NB4 (cell line): ENCODE data around the gene CHD2.

Experiments
- DNase-seq: peaks from one replicate; pipeline ENCODE4 v3.0.0; 2010; ENCODE audit warnings: low read depth
- H3K4me3 ChIP-seq: one replicate; pipeline ENCODE4 v1.5.1; 2011; ENCODE audit warnings: mild to moderate bottlenecking, low read depth, low read length, moderate library complexity
- MAX ChIP-seq: IDR thresholded peaks from 2 replicates; pipeline ENCODE4 v1.6.1; 2011; ENCODE audit warnings: low read depth, low read length
- MYC ChIP-seq: IDR thresholded peaks from 2 replicates; pipeline ENCODE4 v1.6.1; 2011; ENCODE audit warnings: low read depth, low read length
- POLR2A ChIP-seq: IDR thresholded peaks from 2 replicates; pipeline ENCODE4 v1.6.1; 2011; ENCODE audit warnings: mild to moderate bottlenecking; ENCODE audit not compliant: insufficient read length; ENCODE audit errors: extremely low read depth
- TF ChIP-seq, protein P1 (sequence below): IDR thresholded peaks from one replicate; pipeline ENCODE4 v1.5.1; 2012; ENCODE audit warnings: low read depth, low read length

The CHD2 gene

DNA sequence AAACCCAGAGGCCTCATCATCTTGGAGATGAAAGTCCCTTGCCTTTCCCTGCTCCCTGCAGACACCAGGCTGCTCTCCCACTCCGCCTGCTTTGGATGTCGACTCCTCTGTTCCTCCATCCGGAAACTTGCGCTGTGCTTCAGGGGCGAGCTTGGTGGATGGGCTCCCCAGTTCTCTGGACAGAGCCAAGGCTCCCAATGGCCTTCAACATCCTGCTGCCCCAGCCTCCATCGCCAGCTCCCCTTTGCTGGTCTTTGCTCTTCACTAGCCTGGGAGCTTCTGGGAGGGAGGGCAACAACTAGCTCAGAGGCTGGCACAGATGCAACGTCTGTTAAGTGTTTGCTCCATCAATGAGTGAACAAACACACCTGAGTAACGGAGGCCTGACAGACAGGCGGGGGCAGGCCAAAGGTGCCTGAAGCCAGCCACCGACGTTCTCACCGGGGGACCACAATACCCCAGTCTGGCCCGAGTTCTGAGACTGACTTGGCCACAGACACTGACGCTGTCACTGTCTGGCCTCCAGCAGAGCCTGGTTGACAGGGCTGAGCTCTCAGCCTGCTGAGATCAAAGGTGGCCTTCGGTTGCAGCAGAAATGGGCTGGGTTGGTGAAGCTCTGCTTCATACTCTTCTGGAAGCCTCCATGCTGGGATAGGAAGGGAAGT is 149.9 kb downstream of the CHD2 start:
- DNase-seq, result no peak
- TF ChIP-seq POLR2A, result no peak
- TF ChIP-seq MYC, result no peak
- no peak overlapping the region for H3K4me3 ChIP-seq

DNA sequence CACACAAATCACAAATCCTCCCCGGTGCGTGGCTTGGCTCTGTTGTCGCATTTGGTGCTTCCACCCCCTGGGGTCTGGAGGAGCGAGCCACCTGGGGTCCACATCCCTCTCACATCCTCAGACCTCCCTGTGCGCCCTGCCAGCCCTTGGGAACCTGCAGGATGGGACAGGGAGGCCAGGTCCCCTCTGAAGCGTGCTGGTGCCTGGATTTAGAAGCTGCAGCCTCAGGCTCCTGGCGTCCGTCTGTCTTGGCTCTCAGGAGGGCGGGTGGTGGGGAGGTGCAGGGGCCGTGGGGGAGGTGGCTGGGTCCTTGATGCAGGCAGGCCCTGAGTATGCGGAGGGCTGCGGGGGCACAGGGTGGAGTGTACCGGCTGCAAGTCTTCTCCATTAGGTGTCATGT is 150.5 kb downstream of the CHD2 start:
- H3K4me3 ChIP-seq, result no peak overlapping the region
- DNase-seq, result no peak
- TF ChIP-seq POLR2A, result no peak
- TF ChIP-seq, protein P1, sequence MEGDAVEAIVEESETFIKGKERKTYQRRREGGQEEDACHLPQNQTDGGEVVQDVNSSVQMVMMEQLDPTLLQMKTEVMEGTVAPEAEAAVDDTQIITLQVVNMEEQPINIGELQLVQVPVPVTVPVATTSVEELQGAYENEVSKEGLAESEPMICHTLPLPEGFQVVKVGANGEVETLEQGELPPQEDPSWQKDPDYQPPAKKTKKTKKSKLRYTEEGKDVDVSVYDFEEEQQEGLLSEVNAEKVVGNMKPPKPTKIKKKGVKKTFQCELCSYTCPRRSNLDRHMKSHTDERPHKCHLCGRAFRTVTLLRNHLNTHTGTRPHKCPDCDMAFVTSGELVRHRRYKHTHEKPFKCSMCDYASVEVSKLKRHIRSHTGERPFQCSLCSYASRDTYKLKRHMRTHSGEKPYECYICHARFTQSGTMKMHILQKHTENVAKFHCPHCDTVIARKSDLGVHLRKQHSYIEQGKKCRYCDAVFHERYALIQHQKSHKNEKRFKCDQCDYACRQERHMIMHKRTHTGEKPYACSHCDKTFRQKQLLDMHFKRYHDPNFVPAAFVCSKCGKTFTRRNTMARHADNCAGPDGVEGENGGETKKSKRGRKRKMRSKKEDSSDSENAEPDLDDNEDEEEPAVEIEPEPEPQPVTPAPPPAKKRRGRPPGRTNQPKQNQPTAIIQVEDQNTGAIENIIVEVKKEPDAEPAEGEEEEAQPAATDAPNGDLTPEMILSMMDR, result no peak
- no peak for TF ChIP-seq MAX
- TF ChIP-seq MYC, result no peak

DNA sequence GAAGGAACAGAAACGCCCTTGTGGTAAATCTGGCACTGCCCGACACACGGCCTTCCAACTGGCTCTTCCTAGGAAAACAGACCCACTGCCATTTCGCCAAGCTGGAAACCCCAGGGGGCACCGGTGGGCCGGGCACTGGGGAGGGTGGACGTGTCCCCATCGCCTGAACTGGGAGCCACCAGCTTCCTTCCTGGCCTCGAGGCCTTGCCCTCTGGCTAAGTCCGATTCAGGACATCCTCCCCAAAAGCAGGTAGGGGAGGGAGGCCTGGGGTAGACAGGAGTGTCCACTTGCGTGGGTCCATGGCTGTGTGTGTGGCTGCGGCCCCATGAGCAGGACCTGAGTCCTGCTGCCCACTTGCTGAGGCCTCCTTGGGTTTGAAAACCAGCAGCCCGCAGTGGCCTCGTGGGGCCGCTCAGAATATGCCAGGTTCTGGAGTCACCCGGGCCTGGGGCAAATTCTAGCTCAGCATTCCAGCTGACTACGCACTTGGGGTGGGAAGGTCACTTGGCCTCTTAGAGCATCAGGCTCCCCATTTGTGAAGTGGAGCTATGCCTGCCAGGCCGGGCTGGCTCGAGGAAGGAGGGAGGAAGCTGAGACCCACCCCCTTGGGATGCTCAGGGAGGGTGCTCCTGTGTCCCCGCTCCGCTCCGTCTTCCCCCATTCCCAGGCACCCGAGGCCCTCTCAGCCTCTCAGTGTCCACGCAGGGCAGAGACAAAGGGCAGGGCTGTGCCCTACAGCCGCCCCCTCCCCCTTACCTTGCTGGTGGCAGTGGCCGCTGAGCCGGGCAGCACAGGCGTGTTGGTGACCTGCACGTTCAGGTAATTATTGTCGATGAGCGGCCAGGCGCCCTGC is 151.3 kb downstream of the CHD2 start:
- TF ChIP-seq, protein P1, result no peak
- TF ChIP-seq MAX, result no peak
- no peak for TF ChIP-seq MYC
- no peak for TF ChIP-seq POLR2A
- no peak overlapping the region for H3K4me3 ChIP-seq
- no peak for DNase-seq

- no peak overlapping the region for H3K4me3 ChIP-seq
- TF ChIP-seq MAX (peak; percentile 78), MYC (no peak), POLR2A (no peak)
- TF ChIP-seq, protein P1, result peak; percentile 84
- DNase-seq, result peak; percentile 76
Observed at GRCh38 chr15:93052090-93052879, 152.2 kb downstream of the CHD2 start.

DNA sequence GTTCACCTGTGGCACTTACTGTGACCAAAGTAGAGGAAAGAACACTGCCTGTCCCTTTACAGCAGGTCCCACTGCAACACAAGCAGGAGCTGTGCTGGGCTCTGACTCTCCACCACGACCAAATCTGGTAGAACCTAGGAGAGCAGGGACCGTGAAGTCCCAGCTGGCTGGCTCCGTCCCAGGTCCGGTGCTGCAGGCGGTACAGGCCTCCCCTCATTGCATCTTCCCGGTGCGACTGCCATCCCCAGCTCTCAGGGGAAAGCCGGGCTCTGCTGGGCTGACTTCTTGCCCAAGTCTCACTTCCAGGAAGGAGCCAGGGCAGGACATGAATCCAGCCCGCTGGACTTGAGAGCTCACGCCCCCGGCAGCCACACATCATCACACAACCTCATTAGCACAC is 155.1 kb downstream of the CHD2 start:
- no peak overlapping the region for H3K4me3 ChIP-seq
- TF ChIP-seq, protein P1, result no peak
- TF ChIP-seq MYC (no peak), POLR2A (no peak), MAX (no peak)
- DNase-seq, result no peak

DNA sequence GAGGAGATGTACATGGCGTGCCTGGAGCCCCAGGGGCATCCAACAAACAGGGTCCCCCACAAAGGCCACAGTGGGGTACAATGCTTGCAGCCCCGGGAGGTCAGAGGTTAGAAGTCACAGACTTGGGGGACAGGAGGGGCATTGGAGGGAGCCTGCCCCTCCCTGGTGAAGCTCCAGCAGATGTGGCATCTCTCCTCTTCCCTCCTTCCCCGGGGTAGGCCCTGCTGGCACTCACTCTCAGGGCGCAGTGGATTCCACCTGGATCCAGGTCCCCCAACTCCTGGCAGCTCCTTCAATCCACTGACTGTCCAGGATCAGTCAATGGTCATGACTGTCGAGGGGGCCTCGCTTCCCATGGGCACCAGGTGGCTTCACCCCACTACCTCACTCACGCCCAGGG is 156.7 kb downstream of the CHD2 start:
- no peak overlapping the region for H3K4me3 ChIP-seq
- no peak for DNase-seq
- TF ChIP-seq, protein P1, result no peak
- TF ChIP-seq POLR2A (no peak), MYC (no peak), MAX (no peak)
